ENCODE results near the gene DRAXIN.

DRAXIN gene

GRCh38 chr1:11759791-11760190, 68.3 kb downstream of the DRAXIN start:
- Histone ChIP-seq H3K27ac (ENCODE audit: low read length) (no peak overlapping the region), H3K27me3 (ENCODE audit: insufficient read depth, low read length, poor library complexity) (peaks cover 7% of the 10 kb centered on the region), H3K4me2 (ENCODE audit: insufficient read depth, low read length) (no peak overlapping the region), H3K9me3 (ENCODE audit: insufficient read depth, low read length, severe bottlenecking) (no peaks in the 10 kb centered on the region), H2AFZ (ENCODE audit: low read depth, low read length) (no peak overlapping the region), H3K4me1 (ENCODE audit: insufficient read depth, low read length) (no peaks in the 10 kb centered on the region), H3K36me3 (ENCODE audit: insufficient read depth, low read length) (no peaks in the 10 kb centered on the region), H4K20me1 (ENCODE audit: insufficient read depth, low read length) (no peaks in the 10 kb centered on the region), H3K9ac (ENCODE audit: low read depth, low read length) (no peak overlapping the region), H3K79me2 (ENCODE audit: insufficient read depth, low read length) (no peaks in the 10 kb centered on the region), H3K4me3 (ENCODE audit: low read depth in 1 of 2, low read length in 2 of 2) (no peak overlapping the region)
- DNase-seq = no peak
- TF ChIP-seq, protein P1, sequence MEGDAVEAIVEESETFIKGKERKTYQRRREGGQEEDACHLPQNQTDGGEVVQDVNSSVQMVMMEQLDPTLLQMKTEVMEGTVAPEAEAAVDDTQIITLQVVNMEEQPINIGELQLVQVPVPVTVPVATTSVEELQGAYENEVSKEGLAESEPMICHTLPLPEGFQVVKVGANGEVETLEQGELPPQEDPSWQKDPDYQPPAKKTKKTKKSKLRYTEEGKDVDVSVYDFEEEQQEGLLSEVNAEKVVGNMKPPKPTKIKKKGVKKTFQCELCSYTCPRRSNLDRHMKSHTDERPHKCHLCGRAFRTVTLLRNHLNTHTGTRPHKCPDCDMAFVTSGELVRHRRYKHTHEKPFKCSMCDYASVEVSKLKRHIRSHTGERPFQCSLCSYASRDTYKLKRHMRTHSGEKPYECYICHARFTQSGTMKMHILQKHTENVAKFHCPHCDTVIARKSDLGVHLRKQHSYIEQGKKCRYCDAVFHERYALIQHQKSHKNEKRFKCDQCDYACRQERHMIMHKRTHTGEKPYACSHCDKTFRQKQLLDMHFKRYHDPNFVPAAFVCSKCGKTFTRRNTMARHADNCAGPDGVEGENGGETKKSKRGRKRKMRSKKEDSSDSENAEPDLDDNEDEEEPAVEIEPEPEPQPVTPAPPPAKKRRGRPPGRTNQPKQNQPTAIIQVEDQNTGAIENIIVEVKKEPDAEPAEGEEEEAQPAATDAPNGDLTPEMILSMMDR (IDR thresholded peaks at IDR 0.05; ENCODE audit: borderline replicate concordance, extremely low read depth, low read length, poor library complexity, severe bottlenecking) = no peak
- no peak for TF ChIP-seq EZH2 (IDR thresholded peaks at IDR 0.05; ENCODE audit: borderline replicate concordance, low read depth, low read length, severe bottlenecking)
- ATAC-seq (ENCODE audit: insufficient read depth, low read depth) = no peak

DNA sequence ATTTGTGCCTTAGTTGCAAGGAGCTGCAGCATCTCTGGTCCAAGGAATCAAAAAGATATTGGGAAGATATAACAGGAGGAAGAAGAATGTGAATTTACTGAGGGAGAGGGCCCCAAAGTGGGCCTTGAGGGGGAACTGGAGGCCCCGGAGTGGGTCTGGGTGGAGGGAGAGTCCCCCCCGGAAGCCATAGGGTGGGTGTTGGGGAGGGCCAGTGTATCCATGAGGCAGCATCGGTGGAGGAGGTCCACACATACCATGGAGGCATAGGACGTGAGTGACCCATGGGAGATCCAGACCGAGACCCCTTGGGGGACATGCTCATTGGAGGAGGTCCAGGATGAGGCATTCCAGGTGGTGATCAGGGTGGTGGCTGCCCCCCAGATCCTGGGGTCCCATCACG, 69.8 kb downstream of the DRAXIN start:
- no peak for ATAC-seq (ENCODE audit: insufficient read depth, low read depth)
- no peaks in the 10 kb centered on the region for H3K4me1 ChIP-seq (ENCODE audit: insufficient read depth, low read length)
- H3K79me2 ChIP-seq (ENCODE audit: insufficient read depth, low read length) = no peaks in the 10 kb centered on the region
- H3K27me3 ChIP-seq (ENCODE audit: insufficient read depth, low read length, poor library complexity) = peaks cover 3% of the 10 kb centered on the region
- no peaks in the 10 kb centered on the region for H4K20me1 ChIP-seq (ENCODE audit: insufficient read depth, low read length)
- no peak overlapping the region for H3K4me3 ChIP-seq (ENCODE audit: low read depth in 1 of 2, low read length in 2 of 2)
- no peaks in the 10 kb centered on the region for H3K36me3 ChIP-seq (ENCODE audit: insufficient read depth, low read length)
- DNase-seq = no peak
- no peak overlapping the region for H2AFZ ChIP-seq (ENCODE audit: low read depth, low read length)
- no peak overlapping the region for H3K9ac ChIP-seq (ENCODE audit: low read depth, low read length)
- no peak overlapping the region for H3K4me2 ChIP-seq (ENCODE audit: insufficient read depth, low read length)
- TF ChIP-seq, protein P1 (IDR thresholded peaks at IDR 0.05; ENCODE audit: borderline replicate concordance, extremely low read depth, low read length, poor library complexity, severe bottlenecking) = no peak
- no peak for TF ChIP-seq EZH2 (IDR thresholded peaks at IDR 0.05; ENCODE audit: borderline replicate concordance, low read depth, low read length, severe bottlenecking)
- no peaks in the 10 kb centered on the region for H3K9me3 ChIP-seq (ENCODE audit: insufficient read depth, low read length, severe bottlenecking)
- H3K27ac ChIP-seq (ENCODE audit: low read length) = no peak overlapping the region

DNA sequence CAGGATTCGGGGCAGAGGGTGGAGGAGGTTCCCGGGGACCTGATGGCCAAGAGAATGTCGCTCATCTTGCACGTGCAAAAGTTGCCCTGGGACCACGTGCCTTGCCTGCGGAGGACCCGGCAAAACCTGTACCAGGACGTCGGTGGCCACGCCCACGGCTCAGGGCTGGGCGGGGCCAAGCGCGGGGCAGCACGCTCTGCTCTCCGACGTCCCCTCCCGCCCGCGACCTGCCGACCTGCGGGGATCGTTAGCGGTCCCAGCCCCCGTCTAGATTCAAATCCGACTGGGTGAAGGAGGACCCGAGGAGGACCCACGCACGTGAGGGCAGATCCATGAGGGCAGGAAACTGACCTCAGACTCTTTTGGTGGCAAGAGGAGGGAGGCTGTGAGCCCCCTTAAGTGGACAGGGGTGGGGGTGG, 70.5 kb downstream of the DRAXIN start, which contains the start of gene C1orf167:
TSS of gene C1orf167 (plus strand) at position 206 of the 419 bp plus-strand sequence. CDS start 2,208 bp downstream, outside the sequence.
- DNase-seq (no peak), ATAC-seq (ENCODE audit: insufficient read depth, low read depth) (no peak)
- Histone ChIP-seq H3K4me3 (ENCODE audit: low read depth in 1 of 2, low read length in 2 of 2) (no peak within 1 kb of the TSS), H3K27me3 (ENCODE audit: insufficient read depth, low read length, poor library complexity) (peaks cover 3% of the 10 kb centered on the region), H3K9me3 (ENCODE audit: insufficient read depth, low read length, severe bottlenecking) (no peaks in the 10 kb centered on the region), H2AFZ (ENCODE audit: low read depth, low read length) (no peak within 1 kb of the TSS), H3K27ac (ENCODE audit: low read length) (no peak within 1 kb of the TSS), H3K4me1 (ENCODE audit: insufficient read depth, low read length) (no peaks in the 10 kb centered on the region), H3K9ac (ENCODE audit: low read depth, low read length) (no peak within 1 kb of the TSS), H3K36me3 (ENCODE audit: insufficient read depth, low read length) (no peaks in the 10 kb centered on the region), H4K20me1 (ENCODE audit: insufficient read depth, low read length) (no peaks in the 10 kb centered on the region), H3K79me2 (ENCODE audit: insufficient read depth, low read length) (no peaks in the 10 kb centered on the region), H3K4me2 (ENCODE audit: insufficient read depth, low read length) (no peak within 1 kb of the TSS)
- TF ChIP-seq, protein P1 (IDR thresholded peaks at IDR 0.05; ENCODE audit: borderline replicate concordance, extremely low read depth, low read length, poor library complexity, severe bottlenecking) = no peak
- no peak for TF ChIP-seq EZH2 (IDR thresholded peaks at IDR 0.05; ENCODE audit: borderline replicate concordance, low read depth, low read length, severe bottlenecking)

DNA sequence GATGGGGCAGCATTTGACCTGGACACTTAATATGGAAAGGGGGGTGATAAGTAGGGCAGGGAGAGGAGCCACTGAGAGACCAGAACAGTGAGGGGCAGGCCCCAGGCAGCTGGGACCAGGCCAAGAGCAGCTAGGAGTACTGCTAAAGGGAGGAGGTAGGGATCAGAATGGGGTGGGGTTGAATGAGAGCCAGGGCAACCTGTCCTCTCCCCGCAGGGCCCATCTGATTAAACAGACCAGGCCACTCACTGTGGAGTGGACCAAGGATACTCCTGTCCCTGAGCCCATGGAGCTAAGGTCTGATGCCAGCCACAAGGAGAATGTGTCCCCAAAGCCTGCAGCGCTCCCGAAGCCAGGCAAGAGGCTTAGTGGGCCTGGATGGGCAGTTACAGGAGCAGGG, 72.6 kb downstream of the DRAXIN start:
- ATAC-seq (ENCODE audit: insufficient read depth, low read depth) (no peak), DNase-seq (no peak)
- Histone ChIP-seq H4K20me1 (ENCODE audit: insufficient read depth, low read length) (no peaks in the 10 kb centered on the region), H2AFZ (ENCODE audit: low read depth, low read length) (no peak overlapping the region), H3K27ac (ENCODE audit: low read length) (no peak overlapping the region), H3K27me3 (ENCODE audit: insufficient read depth, low read length, poor library complexity) (peaks cover 3% of the 10 kb centered on the region), H3K4me1 (ENCODE audit: insufficient read depth, low read length) (no peaks in the 10 kb centered on the region), H3K36me3 (ENCODE audit: insufficient read depth, low read length) (no peaks in the 10 kb centered on the region), H3K9ac (ENCODE audit: low read depth, low read length) (no peak overlapping the region), H3K79me2 (ENCODE audit: insufficient read depth, low read length) (no peaks in the 10 kb centered on the region), H3K9me3 (ENCODE audit: insufficient read depth, low read length, severe bottlenecking) (no peaks in the 10 kb centered on the region), H3K4me2 (ENCODE audit: insufficient read depth, low read length) (no peak overlapping the region), H3K4me3 (ENCODE audit: low read depth in 1 of 2, low read length in 2 of 2) (no peak overlapping the region)
- TF ChIP-seq, protein P1 (IDR thresholded peaks at IDR 0.05; ENCODE audit: borderline replicate concordance, extremely low read depth, low read length, poor library complexity, severe bottlenecking) = no peak
- no peak for TF ChIP-seq EZH2 (IDR thresholded peaks at IDR 0.05; ENCODE audit: borderline replicate concordance, low read depth, low read length, severe bottlenecking)
